PC-9 (cell line): ENCODE results near the gene VGLL3. TPM values are rescaled to one million over a fixed set of nuclear protein-coding genes. Genes with fewer than 3 reads are reported as not detected.
"Not testable (repeated sequence)": the region's sequence is repeated elsewhere in the genome, so short reads cannot be mapped to it uniquely, and the experiment has no call there.

ENCODE experiments used
- BruUV-seq: library from RNA; stranded (reverse); fragments of 400-500 nt; replicated peaks from 2 replicates; lab custom pipeline; 2021; lab: Mats Ljungman, UMichigan
- CTCF ChIA-PET: fragments of 300-600 bp; sonication (Branson Sonifier 250); formaldehyde crosslinking; loops from one replicate; lab custom pipeline; 2022; ENCODE audit warnings: antibody characterized with exemption; lab: Charles Lee
- POLR2A ChIA-PET: fragments of 300-600 bp; sonication (Branson Sonifier 250); formaldehyde crosslinking; loops from one replicate; lab custom pipeline; 2022; ENCODE audit warnings: antibody characterized with exemption; ENCODE audit not compliant: unreplicated experiment; lab: Charles Lee
- DNase-seq, 2 experiments: peaks; one replicate each; pipeline versions ENCODE4 v3.0.0 to v3.0.0-alpha.2; 2015 to 2022; ENCODE audit warnings: mixed read lengths in 1 of 2
- H2AFZ ChIP-seq: fragments of 200-600 bp; sonication (generic); 2 replicates; pipeline ENCODE4 v1.8.1; 2017; ENCODE audit warnings: antibody characterized with exemption
- H3F3A ChIP-seq: fragments of 200-600 bp; sonication (generic); 2 replicates; pipeline ENCODE4 v1.8.1; 2017; ENCODE audit warnings: antibody characterized with exemption, mild to moderate bottlenecking, low read depth; ENCODE audit not compliant: insufficient read depth
- H3K27ac ChIP-seq: fragments of 200-600 bp; sonication (generic); 2 replicates; pipeline ENCODE4 v1.6.1; 2016; ENCODE audit warnings: mixed run types
- H3K27me3 ChIP-seq: fragments of 200-600 bp; sonication (generic); 2 replicates; pipeline ENCODE4 v1.6.1; 2016; ENCODE audit warnings: low read depth, mixed run types; ENCODE audit not compliant: insufficient read depth
- H3K36me3 ChIP-seq: fragments of 200-600 bp; sonication (generic); 2 replicates; pipeline ENCODE4 v1.6.1; 2016; ENCODE audit warnings: low read depth, mixed run types
- H3K4me1 ChIP-seq: fragments of 200-600 bp; sonication (generic); replicated peaks from 2 replicates; pipeline ENCODE4 v1.6.1; 2016; ENCODE audit warnings: mixed run types; ENCODE audit not compliant: insufficient read depth
- H3K4me2 ChIP-seq: fragments of 200-600 bp; sonication (generic); 2 replicates; pipeline ENCODE4 v1.6.1; 2017; ENCODE audit warnings: mixed run types
- H3K4me3 ChIP-seq: fragments of 200-600 bp; sonication (generic); 2 replicates; pipeline ENCODE4 v1.6.1; 2016; ENCODE audit warnings: mixed run types
- H3K79me2 ChIP-seq: fragments of 200-600 bp; sonication (generic); 2 replicates; pipeline ENCODE4 v1.6.1; 2017; ENCODE audit warnings: low read depth, mixed run types
- H3K9me2 ChIP-seq: fragments of 200-600 bp; sonication (generic); 2 replicates; pipeline ENCODE4 v1.8.1; 2017; ENCODE audit warnings: mild to moderate bottlenecking; ENCODE audit not compliant: insufficient read depth
- H3K9me3 ChIP-seq: fragments of 200-600 bp; sonication (generic); 2 replicates; pipeline ENCODE4 v1.8.1; 2016; ENCODE audit warnings: low read depth; ENCODE audit not compliant: insufficient read depth
- H4K20me1 ChIP-seq: fragments of 200-600 bp; sonication (generic); 2 replicates; pipeline ENCODE4 v1.8.1; 2017; ENCODE audit not compliant: insufficient read depth
- CTCF ChIP-seq: fragments of 200-600 bp; sonication (generic); conservative IDR thresholded peaks from 2 replicates; pipeline ENCODE4 v1.6.1; 2017; ENCODE audit warnings: mixed run types, antibody characterized with exemption, mild to moderate bottlenecking, moderate library complexity
- EZH2 ChIP-seq: fragments of 200-600 bp; sonication (generic); IDR thresholded peaks from 2 replicates; pipeline ENCODE4 v1.8.0; 2017; ENCODE audit warnings: antibody characterized with exemption, low read depth
- intact Hi-C: fragments of 100-400 bp; cut with micrococcal nuclease; formaldehyde crosslinking; loops from one replicate; pipeline ENCODE4 v1.10.0; 2022; ENCODE audit not compliant: unreplicated experiment
- total RNA-seq: library from RNA; stranded (reverse); gene quantifications from 2 replicates; pipeline ENCODE4 v1.2.3, GENCODE V29; 2021

VGLL3 gene
- total RNA-seq, 1 experiment from 2014 or later: 26.8 TPM

- H3F3A ChIP-seq: no peaks in the 10 kb centered on the region
- no peak overlapping the region for H3K27ac ChIP-seq
- no peak for DNase-seq
- H3K27me3 ChIP-seq: no peaks in the 10 kb centered on the region
- TF ChIP-seq CTCF: no peak
- no peak for TF ChIP-seq EZH2
- no peaks in the 10 kb centered on the region for H4K20me1 ChIP-seq
- H3K4me3 ChIP-seq: no peak overlapping the region
- H3K4me2 ChIP-seq: no peak overlapping the region
- ChIA-PET CTCF (no interaction called here), POLR2A (interaction anchor here (0.5 kb wide), 1 partner anchor 67 kb away, joined by 4 read pairs; no protein-coding TSS in a partner anchor)
- no peaks in the 10 kb centered on the region; the same call in 1 of the 2 replicates for H3K9me2 ChIP-seq
- no peak overlapping the region for H2AFZ ChIP-seq
- no peaks in the 10 kb centered on the region for H3K9me3 ChIP-seq
- intact Hi-C loops: no loop called here
- H3K4me1 ChIP-seq: no peaks in the 10 kb centered on the region
- H3K36me3 ChIP-seq: no peaks in the 10 kb centered on the region
- BruUV-seq: no TSS peak
- no peaks in the 10 kb centered on the region for H3K79me2 ChIP-seq
Measured at GRCh38 chr3:86978111-86978551, 12.8 kb downstream of the VGLL3 start.

- TF ChIP-seq EZH2 (no peak), CTCF (no peak)
- no peak overlapping the region for H3K4me3 ChIP-seq
- H4K20me1 ChIP-seq: no peaks in the 10 kb centered on the region
- BruUV-seq: no TSS peak
- no peaks in the 10 kb centered on the region for H3F3A ChIP-seq
- no peak overlapping the region for H3K27ac ChIP-seq
- no peaks in the 10 kb centered on the region for H3K9me3 ChIP-seq
- DNase-seq: no peak
- no peaks in the 10 kb centered on the region for H3K36me3 ChIP-seq
- no peaks in the 10 kb centered on the region; the same call in 1 of the 2 replicates for H3K9me2 ChIP-seq
- ChIA-PET POLR2A (no interaction called here), CTCF (no interaction called here)
- no peak overlapping the region for H3K4me2 ChIP-seq
- intact Hi-C loops: no loop called here
- no peaks in the 10 kb centered on the region for H3K79me2 ChIP-seq
- no peaks in the 10 kb centered on the region for H3K4me1 ChIP-seq
- no peaks in the 10 kb centered on the region for H3K27me3 ChIP-seq
- H2AFZ ChIP-seq: no peak overlapping the region
Measured at GRCh38 chr3:86976219-86976618, 14.7 kb downstream of the VGLL3 start.

GRCh38 chr3:86974177-86974576, 16.8 kb downstream of the VGLL3 start:
- intact Hi-C loops: loop anchor here (5.0 kb wide), 1 partner anchor 193 kb away; no protein-coding TSS in a partner anchor
- H3K9me2 ChIP-seq, H3K4me2 ChIP-seq, DNase-seq, H4K20me1 ChIP-seq, H3K4me1 ChIP-seq, H3F3A ChIP-seq, POLR2A ChIA-PET, H3K9me3 ChIP-seq, H3K79me2 ChIP-seq, CTCF ChIA-PET, H3K4me3 ChIP-seq, H3K36me3 ChIP-seq, BruUV-seq, H3K27me3 ChIP-seq, H3K27ac ChIP-seq, H2AFZ ChIP-seq: not testable (repeated sequence)

GRCh38 chr3:86973440-86973839, 17.5 kb downstream of the VGLL3 start:
- Histone ChIP-seq H3K4me2 (no peak overlapping the region), H3K27me3 (no peaks in the 10 kb centered on the region), H3K36me3 (no peaks in the 10 kb centered on the region), H3F3A (no peaks in the 10 kb centered on the region), H3K79me2 (no peaks in the 10 kb centered on the region), H2AFZ (no peak overlapping the region), H3K4me3 (no peak overlapping the region), H3K9me3 (no peaks in the 10 kb centered on the region), H3K4me1 (peaks cover 3% of the 10 kb centered on the region; the same call in 1 of the 2 replicates), H3K9me2 (no peaks in the 10 kb centered on the region; the same call in 1 of the 2 replicates), H4K20me1 (no peaks in the 10 kb centered on the region), H3K27ac (no peak overlapping the region)
- TF ChIP-seq EZH2: no peak
- no peak for TF ChIP-seq CTCF
- POLR2A ChIA-PET: no interaction called here
- intact Hi-C loops: loop anchor here (5.0 kb wide), 1 partner anchor 194 kb away; no protein-coding TSS in a partner anchor
- no TSS peak for BruUV-seq
- CTCF ChIA-PET: no interaction called here
- DNase-seq: no peak
